HL-60/S4 (cell line): ENCODE results near the gene PRORP.
"Not testable (repeated sequence)": the region's sequence is repeated elsewhere in the genome, so short reads cannot be mapped to it uniquely, and the experiment has no call there.

Experiments used
- in situ Hi-C: fragments of 300-500 bp; cut with MboI; formaldehyde crosslinking; loops from 2 replicates; pipeline ENCODE4 v1.14.3; 2022; ENCODE audit warnings: low sequenced_read_pairs

The PRORP gene

GRCh38 chr14:35121887-35122695, at the start of gene PRORP, which contains the start of gene PPP2R3C:
TSS of gene PRORP (plus strand) at chr14:35122552. CDS start at chr14:35123246, 694 bp downstream.
TSS of gene PPP2R3C (minus strand) at chr14:35121990. CDS start at chr14:35121959, 31 bp downstream.
- in situ Hi-C loops: no loop called here

DNA sequence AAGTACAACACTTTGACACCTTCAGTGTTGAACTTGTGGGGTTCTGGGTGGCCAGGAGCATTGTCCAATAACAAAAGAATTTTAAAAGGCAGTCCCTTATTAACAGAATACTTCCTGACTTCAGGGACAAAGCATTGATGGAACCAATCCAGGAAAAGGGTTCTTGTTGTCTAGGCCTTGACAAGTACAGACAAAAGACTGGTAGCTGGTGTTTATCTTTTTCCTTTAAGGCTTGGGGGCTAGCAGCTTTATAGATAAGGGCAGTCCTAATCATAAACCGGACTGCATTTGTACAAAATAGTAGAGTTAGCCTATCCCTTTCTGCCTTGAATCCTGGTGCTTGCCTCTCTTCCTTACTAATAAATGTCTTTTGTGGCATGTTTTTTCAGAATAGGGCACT, 48.9 kb upstream of the PRORP start:
- in situ Hi-C loops: no loop called here

- in situ Hi-C loops: no loop called here
These were observed 44.3 kb upstream of the PRORP start for GRCh38 chr14:35078082-35078481.

- in situ Hi-C loops: no loop called here
These were observed 42.6 kb upstream of the PRORP start for GRCh38 chr14:35079742-35080141.

GRCh38 chr14:35083530-35084150, 38.7 kb upstream of the PRORP start:
- in situ Hi-C loops: no loop called here

DNA sequence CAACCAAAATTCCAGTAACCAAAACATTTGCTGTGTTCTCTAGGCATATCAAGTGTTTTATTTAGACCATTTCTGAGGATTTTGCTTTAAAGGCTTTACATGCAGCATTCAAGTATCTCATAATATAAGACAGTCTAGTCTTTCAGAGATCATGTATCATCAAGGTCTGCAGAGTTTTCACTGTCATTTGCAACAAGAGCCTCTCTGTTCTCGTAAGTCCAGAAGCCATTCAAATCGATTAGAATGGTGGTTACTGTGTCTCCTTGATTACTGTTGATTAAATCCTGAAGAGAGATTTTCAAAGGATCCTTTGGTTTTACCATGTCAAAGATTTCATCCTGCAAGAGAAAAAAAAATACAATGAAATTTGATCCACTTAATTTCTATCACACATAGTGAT, 36.9 kb upstream of the PRORP start:
- in situ Hi-C loops: no loop called here

- in situ Hi-C loops: no loop called here
These were observed 33.8 kb upstream of the PRORP start for GRCh38 chr14:35088514-35088913.

GRCh38 chr14:35094645-35095044, 27.7 kb upstream of the PRORP start:
- in situ Hi-C loops: not testable (repeated sequence)

DNA sequence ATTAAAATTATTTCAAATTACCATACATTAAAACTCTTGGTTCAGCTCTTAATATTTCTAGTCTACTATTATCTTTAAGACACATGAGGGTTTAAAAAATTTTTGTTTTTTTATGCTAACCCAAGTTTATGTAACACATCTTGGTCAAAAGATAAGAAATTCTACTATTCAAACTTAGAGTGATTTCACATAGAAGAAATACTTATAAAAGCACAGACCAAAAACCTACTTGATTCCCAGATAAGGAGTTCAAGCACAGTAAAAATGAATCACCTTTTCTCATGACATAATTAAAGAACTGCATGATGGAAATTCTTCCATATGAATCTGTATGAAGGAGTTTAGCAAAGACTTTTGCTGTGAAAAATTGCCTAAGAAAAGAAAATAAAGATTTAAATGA, 14.5 kb upstream of the PRORP start:
- in situ Hi-C loops: no loop called here

GRCh38 chr14:35112641-35113040, 9.7 kb upstream of the PRORP start:
- in situ Hi-C loops: no loop called here

GRCh38 chr14:35113308-35113950, 8.9 kb upstream of the PRORP start:
- in situ Hi-C loops: no loop called here

GRCh38 chr14:35114036-35114435, 8.3 kb upstream of the PRORP start:
- in situ Hi-C loops: no loop called here

- in situ Hi-C loops: no loop called here
These were observed 6.1 kb upstream of the PRORP start for GRCh38 chr14:35116242-35116641.

DNA sequence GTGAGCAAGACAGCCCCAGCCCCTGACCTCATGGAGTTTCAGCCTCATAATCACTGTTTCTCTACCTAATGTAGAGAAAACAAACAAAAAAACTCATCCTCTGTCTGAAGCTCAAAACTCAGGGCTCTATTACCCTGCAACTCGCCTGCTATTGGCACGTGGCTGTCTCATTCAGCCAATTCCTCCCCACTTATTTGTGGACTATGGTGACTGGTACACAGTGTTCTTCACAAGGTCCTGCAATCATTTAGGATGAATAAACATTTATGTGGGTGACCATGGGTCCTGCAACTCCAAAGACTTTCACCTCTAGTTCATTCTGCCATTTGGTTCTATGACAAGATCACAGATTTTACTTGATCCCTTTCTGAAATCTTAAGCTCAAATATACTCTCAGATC, 5.2 kb upstream of the PRORP start:
- in situ Hi-C loops: no loop called here

DNA sequence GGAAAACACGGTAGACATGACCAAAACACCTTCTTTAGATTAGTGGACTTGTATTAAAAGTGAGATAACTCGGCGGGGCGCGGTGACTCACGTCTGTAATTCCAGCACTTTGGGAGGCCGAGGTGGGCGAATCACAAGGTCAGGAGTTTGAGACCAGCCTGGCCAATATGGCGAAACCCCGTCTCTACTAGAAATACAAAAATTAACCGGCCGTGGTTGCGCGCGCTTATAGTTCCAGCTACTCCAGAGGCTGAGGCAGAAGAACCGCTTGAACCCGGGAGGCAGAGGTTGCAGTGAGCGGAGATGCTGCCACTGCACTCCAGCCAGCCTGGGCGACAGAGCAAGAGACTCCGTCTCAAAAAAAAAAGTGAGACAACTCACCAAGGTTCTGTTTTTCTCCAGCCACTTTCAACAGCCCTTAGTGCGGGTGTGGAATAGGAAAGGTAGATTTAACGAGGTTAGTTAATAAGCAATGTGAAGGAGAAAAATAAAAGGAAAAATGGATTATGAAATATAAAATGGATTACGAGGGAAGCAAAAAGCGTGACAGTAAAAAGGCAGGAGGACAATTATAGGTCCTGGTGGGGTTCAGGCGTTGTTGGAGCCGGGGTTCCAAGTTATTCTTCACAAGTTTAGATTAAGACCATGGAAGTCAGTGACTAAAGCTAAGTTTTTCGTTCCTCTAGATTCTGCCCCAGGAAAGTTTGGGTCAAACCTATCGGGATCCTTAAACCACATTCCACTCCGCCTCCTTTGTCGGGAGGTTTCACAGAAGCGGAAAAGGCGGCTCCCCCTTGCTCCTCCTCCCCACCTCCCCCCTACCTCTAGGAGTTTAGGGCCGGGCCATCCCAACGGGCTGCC, 1.1 kb upstream of the PRORP start:
- in situ Hi-C loops: no loop called here

DNA sequence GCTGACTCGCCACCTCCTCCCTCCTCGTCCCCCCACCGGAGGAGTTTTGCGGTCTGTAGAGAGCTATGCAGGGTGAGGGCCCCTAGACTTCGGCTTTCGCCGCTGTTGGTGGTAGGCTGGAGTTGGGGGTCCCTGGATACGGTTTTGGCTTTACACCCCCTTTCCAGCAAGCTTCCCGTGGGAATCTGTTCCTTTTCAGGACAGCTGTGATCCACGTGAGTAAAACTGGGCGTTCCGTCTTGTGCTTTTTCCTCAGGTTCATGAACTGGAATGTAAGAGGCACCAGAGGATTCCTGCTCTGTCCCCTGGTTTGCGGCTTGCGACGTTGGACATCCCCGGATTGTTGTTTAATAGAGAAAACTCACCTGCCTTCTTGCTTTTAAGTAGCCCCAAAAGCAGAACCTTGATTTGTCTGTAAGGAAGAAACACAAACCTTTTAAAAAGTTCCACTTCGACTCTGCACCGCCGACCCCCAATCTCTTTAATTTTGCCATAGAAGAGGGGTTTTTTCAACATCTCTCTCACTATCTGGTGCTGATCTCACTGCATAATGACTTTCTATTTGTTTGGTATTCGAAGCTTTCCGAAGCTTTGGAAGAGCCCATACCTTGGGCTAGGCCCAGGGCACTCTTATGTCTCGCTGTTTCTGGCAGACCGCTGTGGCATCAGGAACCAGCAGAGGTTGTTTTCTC, 490 bp downstream of the PRORP start:
- in situ Hi-C loops: no loop called here

DNA sequence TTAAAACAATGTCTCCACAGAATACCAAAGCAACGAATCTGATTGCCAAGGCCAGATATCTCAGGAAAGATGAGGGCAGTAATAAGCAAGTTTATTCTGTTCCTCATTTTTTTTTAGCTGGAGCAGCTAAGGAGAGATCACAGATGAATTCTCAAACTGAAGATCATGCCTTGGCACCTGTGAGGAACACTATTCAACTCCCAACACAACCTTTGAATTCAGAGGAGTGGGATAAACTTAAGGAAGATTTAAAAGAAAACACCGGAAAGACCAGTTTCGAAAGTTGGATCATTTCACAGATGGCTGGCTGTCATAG, 994 bp downstream of the PRORP start:
- in situ Hi-C loops: no loop called here

GRCh38 chr14:35124127-35124526, 1.8 kb downstream of the PRORP start:
- in situ Hi-C loops: no loop called here

DNA sequence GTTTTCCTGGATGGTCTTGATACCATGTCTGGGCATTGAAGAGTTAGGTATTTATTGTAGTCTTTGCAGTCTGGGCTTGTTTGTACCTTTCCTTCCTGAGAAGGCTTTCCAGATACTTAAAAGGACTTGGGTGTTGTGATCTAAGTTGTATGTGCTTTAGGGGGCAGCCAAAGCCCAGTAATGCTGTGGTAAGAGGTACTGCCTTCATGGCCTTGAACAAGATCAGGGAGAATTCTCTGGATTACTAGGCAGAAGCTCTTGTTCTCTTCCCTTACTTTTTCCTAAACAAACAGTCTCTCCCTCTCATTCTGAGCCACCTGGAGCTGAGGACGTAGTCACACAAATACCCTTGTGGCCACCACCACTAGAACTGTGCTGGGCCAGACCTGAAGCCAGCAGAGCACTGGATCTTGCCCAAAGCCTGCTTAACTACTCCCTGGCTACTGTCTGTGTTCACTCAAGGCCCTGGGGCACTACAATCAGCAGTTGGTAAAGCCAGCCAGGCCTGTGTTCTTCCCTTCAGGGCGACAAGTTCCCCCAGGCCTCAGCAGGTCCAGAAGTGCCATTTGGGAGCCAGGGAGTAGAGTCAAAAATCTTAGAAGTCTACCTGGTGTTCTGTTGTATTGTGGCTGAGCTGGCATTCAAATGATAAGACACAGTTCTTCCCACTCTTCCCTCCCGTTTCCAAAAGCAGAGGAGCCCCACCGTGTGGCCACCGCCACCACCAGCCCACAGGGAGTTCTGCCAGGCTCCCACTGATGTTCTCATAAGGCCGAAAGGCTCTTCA, 11.4 kb downstream of the PRORP start:
- in situ Hi-C loops: no loop called here
